Measurements from ENCODE around the gene FRMPD2.

- no peak for TF ChIP-seq CTCF (IDR thresholded peaks at IDR 0.05)
- no peak for TF ChIP-seq POLR2A (IDR thresholded peaks at IDR 0.05; ENCODE audit: low read depth)
These were observed 32.6 kb upstream of the FRMPD2 start for GRCh38 chr10:48306870-48307710.
